Stimulated activated CD8-positive, alpha-beta memory T cell treated with anti-CD3 and anti-CD28 coated beads, Interleukin-15, amount 100 ng/mL, for 4 hours (primary cell): Measurements from ENCODE around the gene KSR2.

Experiments
- DNase-seq, 2 donors: peaks; one replicate each; pipeline ENCODE4 v3.0.0-alpha.2; 2020; ENCODE audit warnings: low read depth in 2 of 2

KSR2 gene

GRCh38 chr12:117968151-117968789 is 520 bp downstream of the KSR2 start:
- DNase-seq: no peak

- DNase-seq: no peak
Observed at GRCh38 chr12:117967512-117967911, 1.3 kb downstream of the KSR2 start.

GRCh38 chr12:117967043-117967442 is 1.7 kb downstream of the KSR2 start:
- DNase-seq: no peak

GRCh38 chr12:117966511-117966910 is 2.3 kb downstream of the KSR2 start:
- DNase-seq: no peak

GRCh38 chr12:117963836-117964235 is 5.0 kb downstream of the KSR2 start:
- no peak for DNase-seq

- no peak for DNase-seq
Observed at GRCh38 chr12:117936722-117937484, 31.9 kb downstream of the KSR2 start.

- DNase-seq: no peak
Observed at GRCh38 chr12:117933545-117933944, 35.2 kb downstream of the KSR2 start.

- DNase-seq: no peak
Observed at GRCh38 chr12:117926391-117926899, 42.3 kb downstream of the KSR2 start.

- no peak for DNase-seq
Observed at GRCh38 chr12:117921929-117922777, 46.6 kb downstream of the KSR2 start.

- DNase-seq: no peak
Observed at GRCh38 chr12:117919479-117919878, 49.3 kb downstream of the KSR2 start.

- DNase-seq: no peak
Observed at GRCh38 chr12:117914686-117915085, 54.1 kb downstream of the KSR2 start.

GRCh38 chr12:117912756-117913155 is 56.0 kb downstream of the KSR2 start:
- no peak for DNase-seq

GRCh38 chr12:117908411-117908810 is 60.4 kb downstream of the KSR2 start:
- no peak for DNase-seq

GRCh38 chr12:117907108-117907689 is 61.6 kb downstream of the KSR2 start:
- no peak for DNase-seq

- DNase-seq: no peak
Observed at GRCh38 chr12:117904051-117904450, 64.7 kb downstream of the KSR2 start.

- no peak for DNase-seq
Observed at GRCh38 chr12:117903110-117903840, 65.5 kb downstream of the KSR2 start.

GRCh38 chr12:117901631-117902030 is 67.2 kb downstream of the KSR2 start:
- no peak for DNase-seq

- no peak for DNase-seq
Observed at GRCh38 chr12:117900561-117900960, 68.2 kb downstream of the KSR2 start.

GRCh38 chr12:117897372-117898161 is 71.2 kb downstream of the KSR2 start:
- no peak for DNase-seq

- no peak for DNase-seq
Observed at GRCh38 chr12:117896009-117896408, 72.8 kb downstream of the KSR2 start.
